A549 (cell line): ENCODE measurements around the gene UBE2L5. TPM values are rescaled to one million over a fixed set of nuclear protein-coding genes. Genes with fewer than 3 reads are reported as not detected.

Source experiments
- ATAC-seq, 2 experiments: fragments of 200-7000 bp in 1 of 2; fragments of >200 bp in 1 of 2; cut with Nextera tagmentation in 1 of 2; cut with Tn5 transposase in 1 of 2; 3 replicates each; pipeline versions ENCODE4 v1.8.0 to v1.9.1; 2018 to 2020; ENCODE audit warnings: mild to moderate bottlenecking in 1 of 2, moderate library complexity in 1 of 2
- CTCF ChIA-PET: fragments of 300-600 bp; sonication (Branson Sonifier 250); formaldehyde crosslinking; extraction: SDS; loops from one replicate; lab custom pipeline; 2021; ENCODE audit warnings: antibody characterized with exemption, inconsistent platforms; lab: Yijun Ruan, JAX
- POLR2A ChIA-PET: fragments of 350-600 bp; formaldehyde crosslinking; extraction: SDS; loops from one replicate; lab custom pipeline; 2021; ENCODE audit warnings: antibody characterized with exemption, inconsistent platforms; lab: Yijun Ruan, JAX
- DNase-seq, 2 experiments: peaks; one replicate each; pipeline versions ENCODE4 v3.0.0 to v3.0.0-alpha.2; 2011 to 2016; ENCODE audit warnings: low read depth in 1 of 2, low spot score in 1 of 2
- FAIRE-seq: peaks from 2 replicates; lab custom pipeline; 2011; peaks lifted over from hg19 to GRCh38; lab: Jason Lieb, UNC
- H3K27ac ChIP-seq, 2 experiments: fragments of >200 bp; sonication (Bioruptor Twin); formaldehyde crosslinking; 3 replicates each; pipeline ENCODE4 v1.5.1; 2016 to 2017
- H3K4me1 ChIP-seq: fragments of >200 bp; sonication (Bioruptor Twin); formaldehyde crosslinking; 3 replicates; pipeline ENCODE4 v1.6.1; 2016
- H3K4me2 ChIP-seq: fragments of >200 bp; sonication (Bioruptor Twin); formaldehyde crosslinking; 3 replicates; pipeline ENCODE4 v1.6.1; 2016
- H3K4me3 ChIP-seq: fragments of >200 bp; sonication (Bioruptor Twin); formaldehyde crosslinking; 3 replicates; pipeline ENCODE4 v1.5.1; 2016
- H3K9me3 ChIP-seq: fragments of >200 bp; sonication (Bioruptor Twin); formaldehyde crosslinking; 3 replicates; pipeline ENCODE4 v1.6.1; 2016
- BHLHE40 ChIP-seq: IDR thresholded peaks from 2 replicates; pipeline ENCODE4 v1.6.1; 2012; ENCODE audit warnings: low read depth, low read length, inconsistent platforms
- CBX8 ChIP-seq: fragments of 200-600 bp; sonication (generic); IDR thresholded peaks from 2 replicates; pipeline ENCODE4 v1.6.1; 2016
- CEBPB ChIP-seq, 2 experiments: fragments of >200 bp in 1 of 2; sonication (Bioruptor Twin) in 1 of 2; formaldehyde crosslinking in 1 of 2; IDR thresholded peaks; 2 replicates each; pipeline ENCODE4 v1.6.1; 2012 to 2016
- CHD2 ChIP-seq: fragments of 150-350 bp; IDR thresholded peaks from 2 replicates; pipeline ENCODE4 v1.6.1; 2014; ENCODE audit warnings: low read length; ENCODE audit not compliant: partially characterized antibody
- CHD4 ChIP-seq: fragments of 200-600 bp; sonication (generic); IDR thresholded peaks from 2 replicates; pipeline ENCODE4 v1.6.1; 2016; ENCODE audit warnings: antibody characterized with exemption, mild to moderate bottlenecking, borderline replicate concordance
- EHF ChIP-seq: fragments of 250-450 bp; sonication (Bioruptor Pico); IDR thresholded peaks from 2 replicates; pipeline ENCODE4 v1.5.0; 2020; ENCODE audit warnings: mild to moderate bottlenecking
- EHMT2 ChIP-seq: fragments of 200-600 bp; sonication (generic); IDR thresholded peaks from 2 replicates; pipeline ENCODE4 v1.6.1; 2016; ENCODE audit warnings: antibody characterized with exemption, low read depth, mild to moderate bottlenecking, moderate library complexity
- EP300 ChIP-seq, 2 experiments: fragments of >200 bp; sonication (Bioruptor Twin); formaldehyde crosslinking; IDR thresholded peaks; 2 replicates in 1 of 2; 3 replicates in 1 of 2; pipeline ENCODE4 v1.6.1; 2016 to 2017
- FOSB ChIP-seq: fragments of 250-450 bp; sonication (Bioruptor Pico); IDR thresholded peaks from 2 replicates; pipeline ENCODE4 v1.5.0; 2020; ENCODE audit warnings: mild to moderate bottlenecking, moderate library complexity
- HOXA7 ChIP-seq: fragments of 250-450 bp; sonication (Bioruptor Pico); IDR thresholded peaks from 2 replicates; pipeline ENCODE4 v1.5.0; 2020; ENCODE audit warnings: mild to moderate bottlenecking, moderate library complexity
- JUNB ChIP-seq: fragments of >200 bp; sonication (Bioruptor Twin); formaldehyde crosslinking; IDR thresholded peaks from 2 replicates; pipeline ENCODE4 v1.6.1; 2016
- MAZ ChIP-seq: fragments of 150-350 bp; IDR thresholded peaks from 2 replicates; pipeline ENCODE4 v1.6.1; 2014; ENCODE audit warnings: antibody characterized with exemption, low read depth, low read length, borderline replicate concordance
- PBX3 ChIP-seq: IDR thresholded peaks from 2 replicates; pipeline ENCODE4 v1.6.1; 2012
- RARB ChIP-seq: fragments of 250-450 bp; sonication (Bioruptor Pico); IDR thresholded peaks from 2 replicates; pipeline ENCODE4 v1.8.0; 2021; ENCODE audit warnings: mild to moderate bottlenecking, moderate library complexity
- SREBF2 ChIP-seq: fragments of 450-650 bp; IDR thresholded peaks from 2 replicates; pipeline ENCODE4 v1.6.1; 2014; ENCODE audit warnings: mild to moderate bottlenecking, moderate library complexity
- TP53 ChIP-seq: fragments of 250-450 bp; sonication (Bioruptor Pico); IDR thresholded peaks from 2 replicates; pipeline ENCODE4 v1.5.0; 2021; ENCODE audit warnings: mild to moderate bottlenecking, moderate library complexity
- ZC3H11A ChIP-seq: fragments of 450-650 bp; IDR thresholded peaks from 2 replicates; pipeline ENCODE4 v1.6.1; 2014; ENCODE audit warnings: antibody characterized with exemption, mild to moderate bottlenecking
- ZNF302 ChIP-seq: fragments of 250-450 bp; sonication (Bioruptor Pico); IDR thresholded peaks from 2 replicates; pipeline ENCODE4 v1.9.0; 2021; ENCODE audit warnings: inconsistent platforms, mild to moderate bottlenecking, moderate library complexity
- WGBS: methylation state at CpG from one replicate; pipeline ENCODE4 v1.1.6; 2017; ENCODE audit errors: missing lambda C conversion rate; 5-methylcytosine and 5-hydroxymethylcytosine counted together
- polyA plus RNA-seq, 4 experiments: library from polyadenylated mRNA; depleted of rRNA in 3 of 4; stranded (reverse); fragments of >200 nt; fragmentation: RNase III in 1 of 4; extraction: RNeasy Plus Mini Kit Qiagen cat#74134 plus additional on column Dnase treatment in 1 of 4; gene quantifications; 2 replicates in 3 of 4; 3 replicates in 1 of 4; pipeline ENCODE4 v1.2.3, GENCODE V29; 2011 to 2017
- TF ChIP-seq, protein P1 (sequence below): fragments of >200 bp; sonication (Bioruptor Twin); formaldehyde crosslinking; IDR thresholded peaks from 3 replicates; pipeline ENCODE4 v1.6.1; 2016
- TF ChIP-seq, protein P2 (sequence below): fragments of 450-650 bp; IDR thresholded peaks from 2 replicates; pipeline ENCODE4 v1.6.1; 2014; ENCODE audit warnings: antibody characterized with exemption
- TF ChIP-seq, protein P3 (sequence below): IDR thresholded peaks from 2 replicates; pipeline ENCODE4 v1.6.1; 2012
- TF ChIP-seq, protein P4 (sequence below): fragments of 150-350 bp; IDR thresholded peaks from 2 replicates; pipeline ENCODE4 v1.6.1; 2014; ENCODE audit warnings: low read depth, mild to moderate bottlenecking, low read length

Gene UBE2L5
- polyA plus RNA-seq, 2 of the 4 experiments (the other 2 are of a cell fraction) = 0.31 TPM; not detected in 1

DNA sequence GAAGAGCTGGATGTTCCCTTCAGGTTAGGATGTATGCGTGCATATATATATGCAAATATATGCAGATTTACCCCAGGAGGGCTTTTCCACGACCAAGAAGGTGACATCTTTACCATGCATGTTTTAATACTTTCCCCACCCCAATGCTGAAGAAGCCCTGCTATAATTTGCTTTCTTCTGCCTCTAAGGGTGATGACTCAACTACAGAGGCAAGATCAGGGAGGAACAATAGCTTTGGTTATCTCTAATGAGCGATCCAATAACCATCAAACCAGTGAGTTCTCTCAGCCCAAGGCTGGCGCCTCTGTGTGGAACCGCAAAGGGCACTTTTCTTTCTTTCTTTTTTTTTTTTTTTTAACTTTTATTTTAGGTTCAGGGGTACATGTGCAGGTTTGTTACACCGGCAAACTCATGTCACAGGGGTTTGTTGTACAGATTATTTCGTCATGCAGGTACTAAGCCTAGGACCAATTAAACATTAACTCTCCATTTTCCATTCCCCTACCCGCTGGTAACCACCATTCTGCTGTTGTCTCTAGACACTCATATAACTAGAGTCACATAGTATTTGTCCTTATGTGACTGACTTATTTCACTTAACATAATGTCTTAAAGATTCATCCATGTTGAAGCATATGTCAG lies 25.7 kb upstream of the UBE2L5 start:
- peaks cover 11% of the 10 kb centered on the region for H3K4me1 ChIP-seq
- TF ChIP-seq SREBF2 (no peak), EHF (CRISPR knock-in tag) (no peak), CEBPB (IDR thresholded peaks at IDR 0.05) (no peak), PBX3 (no peak), CHD2 (no peak), EHMT2 (no peak), EP300 (IDR thresholded peaks at IDR 0.05) (no peak), HOXA7 (CRISPR knock-in tag) (no peak), BHLHE40 (no peak), CHD4 (no peak), ZNF302 (no peak), TP53 (CRISPR knock-in tag) (no peak), ZC3H11A (no peak)
- TF ChIP-seq, protein P1, sequence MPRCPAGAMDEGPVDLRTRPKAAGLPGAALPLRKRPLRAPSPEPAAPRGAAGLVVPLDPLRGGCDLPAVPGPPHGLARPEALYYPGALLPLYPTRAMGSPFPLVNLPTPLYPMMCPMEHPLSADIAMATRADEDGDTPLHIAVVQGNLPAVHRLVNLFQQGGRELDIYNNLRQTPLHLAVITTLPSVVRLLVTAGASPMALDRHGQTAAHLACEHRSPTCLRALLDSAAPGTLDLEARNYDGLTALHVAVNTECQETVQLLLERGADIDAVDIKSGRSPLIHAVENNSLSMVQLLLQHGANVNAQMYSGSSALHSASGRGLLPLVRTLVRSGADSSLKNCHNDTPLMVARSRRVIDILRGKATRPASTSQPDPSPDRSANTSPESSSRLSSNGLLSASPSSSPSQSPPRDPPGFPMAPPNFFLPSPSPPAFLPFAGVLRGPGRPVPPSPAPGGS = no peak
- TF ChIP-seq, protein P2, sequence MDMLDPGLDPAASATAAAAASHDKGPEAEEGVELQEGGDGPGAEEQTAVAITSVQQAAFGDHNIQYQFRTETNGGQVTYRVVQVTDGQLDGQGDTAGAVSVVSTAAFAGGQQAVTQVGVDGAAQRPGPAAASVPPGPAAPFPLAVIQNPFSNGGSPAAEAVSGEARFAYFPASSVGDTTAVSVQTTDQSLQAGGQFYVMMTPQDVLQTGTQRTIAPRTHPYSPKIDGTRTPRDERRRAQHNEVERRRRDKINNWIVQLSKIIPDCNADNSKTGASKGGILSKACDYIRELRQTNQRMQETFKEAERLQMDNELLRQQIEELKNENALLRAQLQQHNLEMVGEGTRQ = no peak
- TF ChIP-seq, protein P3, sequence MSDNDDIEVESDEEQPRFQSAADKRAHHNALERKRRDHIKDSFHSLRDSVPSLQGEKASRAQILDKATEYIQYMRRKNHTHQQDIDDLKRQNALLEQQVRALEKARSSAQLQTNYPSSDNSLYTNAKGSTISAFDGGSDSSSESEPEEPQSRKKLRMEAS = no peak
- peak overlapping the region; percentile 70 to 87 for H3K27ac ChIP-seq
- FAIRE-seq (no peak), DNase-seq (no peak), ATAC-seq (no peak)
- peak overlapping the region; percentile 55; the same call in 2 of the 3 replicates for H3K4me3 ChIP-seq
- peak overlapping the region; percentile 98 for H3K4me2 ChIP-seq
- ChIA-PET CTCF (no interaction called here), POLR2A (interaction anchor here (2.3 to 3.4 kb wide), 2 partner anchors 26 to 89 kb away, joined by 16 read pairs; partner anchors contain the start of genes KATNAL1 and UBE2L5)
- 36% methylated on average over 8 of the region's 8 CpGs for WGBS
- H3K9me3 ChIP-seq = no peaks in the 10 kb centered on the region

DNA sequence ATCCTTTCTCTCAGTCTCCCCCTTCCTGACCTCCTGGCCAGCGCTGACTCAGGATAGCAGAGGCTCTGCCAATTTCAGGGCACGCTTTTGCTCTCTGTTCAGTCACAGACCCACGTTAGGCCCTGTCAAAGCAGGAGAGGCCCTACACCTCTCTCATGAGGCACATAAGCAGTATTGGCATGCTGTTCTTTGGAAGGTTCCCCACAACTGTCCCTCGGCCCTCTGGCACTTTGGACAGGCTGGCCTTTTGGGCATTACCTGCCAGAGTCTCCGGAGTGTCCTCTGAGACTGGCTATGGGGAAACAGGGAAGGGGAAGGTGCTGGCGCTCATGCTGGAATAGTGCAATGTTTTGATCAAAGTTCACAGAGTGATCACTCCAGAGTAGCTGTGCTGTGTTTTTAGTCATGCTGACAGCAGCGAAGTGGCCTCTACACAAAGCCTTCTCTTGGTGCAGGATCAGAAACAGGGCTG lies 23.7 kb upstream of the UBE2L5 start:
- Histone ChIP-seq H3K27ac (peak overlapping the region in 1 of 2 experiments; percentile 5; a peak in 1 of 6 replicates), H3K9me3 (no peaks in the 10 kb centered on the region)
- POLR2A ChIA-PET = interaction anchor here (1.2 kb wide), 1 partner anchor 23 kb away, joined by 3 read pairs; the partner anchor contains the start of gene UBE2L5
- TF ChIP-seq HOXA7 (CRISPR knock-in tag) (no peak), FOSB (CRISPR knock-in tag) (no peak), SREBF2 (no peak), MAZ (no peak), CHD4 (no peak), JUNB (no peak), CBX8 (no peak), RARB (CRISPR knock-in tag) (no peak)
- TF ChIP-seq, protein P4, sequence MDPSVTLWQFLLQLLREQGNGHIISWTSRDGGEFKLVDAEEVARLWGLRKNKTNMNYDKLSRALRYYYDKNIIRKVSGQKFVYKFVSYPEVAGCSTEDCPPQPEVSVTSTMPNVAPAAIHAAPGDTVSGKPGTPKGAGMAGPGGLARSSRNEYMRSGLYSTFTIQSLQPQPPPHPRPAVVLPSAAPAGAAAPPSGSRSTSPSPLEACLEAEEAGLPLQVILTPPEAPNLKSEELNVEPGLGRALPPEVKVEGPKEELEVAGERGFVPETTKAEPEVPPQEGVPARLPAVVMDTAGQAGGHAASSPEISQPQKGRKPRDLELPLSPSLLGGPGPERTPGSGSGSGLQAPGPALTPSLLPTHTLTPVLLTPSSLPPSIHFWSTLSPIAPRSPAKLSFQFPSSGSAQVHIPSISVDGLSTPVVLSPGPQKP = no peak
- TF ChIP-seq, all 56 proteins: peak for 0
- peaks cover 11% of the 10 kb centered on the region for H3K4me1 ChIP-seq
- DNase-seq (no peak), FAIRE-seq (no peak), ATAC-seq (no peak)
- WGBS = 73% methylated on average over 7 of the region's 7 CpGs
- H3K4me3 ChIP-seq = no peak overlapping the region
- no peak overlapping the region for H3K4me2 ChIP-seq
- CTCF ChIA-PET = interaction anchor here (1.4 kb wide), 1 partner anchor 9 kb away, joined by 3 read pairs; no protein-coding TSS in a partner anchor
